IMR-90 (cell line): ENCODE data around the gene CACNA2D1. TPM values are rescaled to one million over a fixed set of nuclear protein-coding genes. Genes with fewer than 3 reads are reported as not detected.

Experiments used
- ATAC-seq: fragments of 200-7000 bp; cut with Tn5 transposase; 2 replicates; pipeline ENCODE4 v1.9.1; 2020; ENCODE audit warnings: low read depth, mild to moderate bottlenecking, moderate library complexity
- BruUV-seq: library from RNA; stranded (reverse); fragments of 400-500 nt; replicated peaks from 2 replicates; lab custom pipeline; 2021; lab: Mats Ljungman, UMichigan
- CTCF ChIA-PET: fragments of 300-600 bp; formaldehyde crosslinking; extraction: SDS; loops from one replicate; lab custom pipeline; 2021; ENCODE audit warnings: antibody characterized with exemption; lab: Yijun Ruan, JAX
- POLR2A ChIA-PET: fragments of 300-600 bp; sonication (Branson Sonifier 250); formaldehyde crosslinking; loops from one replicate; lab custom pipeline; 2022; ENCODE audit warnings: antibody characterized with exemption; ENCODE audit not compliant: unreplicated experiment; lab: Charles Lee
- DNase-seq: peaks from one replicate; pipeline ENCODE4 v3.0.0; 2013
- H2AFZ ChIP-seq: replicated peaks from 2 replicates; pipeline ENCODE3; 2013; ENCODE audit warnings: low read length, mild to moderate bottlenecking; ENCODE audit not compliant: poor library complexity
- H2AK5ac ChIP-seq: 2 replicates; pipeline ENCODE4 v1.6.1; 2013; ENCODE audit warnings: low read depth, low read length, inconsistent platforms
- H2AK9ac ChIP-seq: replicated peaks from 2 replicates; pipeline ENCODE3; 2013; ENCODE audit warnings: mild to moderate bottlenecking, low read depth, low read length, moderate library complexity; ENCODE audit not compliant: poor library complexity
- H2BK120ac ChIP-seq: 2 replicates; pipeline ENCODE4 v1.6.1; 2013; ENCODE audit warnings: low read depth, low read length, inconsistent platforms
- H2BK15ac ChIP-seq: 3 replicates; pipeline ENCODE4 v1.6.1; 2013; ENCODE audit warnings: low read depth, low read length, inconsistent platforms
- H2BK20ac ChIP-seq: 2 replicates; pipeline ENCODE4 v1.6.1; 2013; ENCODE audit warnings: low read depth, mild to moderate bottlenecking, inconsistent platforms, low read length, moderate library complexity
- H2BK5ac ChIP-seq: 2 replicates; pipeline ENCODE4 v1.6.1; 2013; ENCODE audit warnings: mild to moderate bottlenecking, low read depth, low read length, inconsistent platforms; ENCODE audit not compliant: poor library complexity, severe bottlenecking
- H3K14ac ChIP-seq: replicated peaks from 2 replicates; pipeline ENCODE4 v1.6.1; 2013; ENCODE audit warnings: low read depth, low read length, inconsistent platforms
- H3K18ac ChIP-seq: 2 replicates; pipeline ENCODE4 v1.6.1; 2013; ENCODE audit warnings: low read depth, low read length, control low read depth
- H3K23ac ChIP-seq: 2 replicates; pipeline ENCODE4 v1.6.1; 2013; ENCODE audit warnings: low read depth, low read length, inconsistent platforms
- H3K27ac ChIP-seq: 2 replicates; pipeline ENCODE4 v1.5.1; 2013; ENCODE audit warnings: mild to moderate bottlenecking, control low read depth, low read length; ENCODE audit not compliant: insufficient read depth
- H3K27me3 ChIP-seq: 2 replicates; pipeline ENCODE4 v1.6.1; 2013; ENCODE audit warnings: low read length; ENCODE audit not compliant: control insufficient read depth, insufficient read depth
- H3K36me3 ChIP-seq: 2 replicates; pipeline ENCODE4 v1.6.1; 2013; ENCODE audit warnings: low read length, mixed read lengths; ENCODE audit not compliant: control insufficient read depth, insufficient read depth
- H3K4ac ChIP-seq: 2 replicates; pipeline ENCODE4 v1.6.1; 2013; ENCODE audit warnings: low read depth, low read length, inconsistent platforms
- H3K4me1 ChIP-seq: 2 replicates; pipeline ENCODE4 v1.6.1; 2013; ENCODE audit warnings: low read length, mixed read lengths; ENCODE audit not compliant: control insufficient read depth, insufficient read depth
- H3K4me2 ChIP-seq: 2 replicates; pipeline ENCODE4 v1.6.1; 2013; ENCODE audit warnings: low read depth, mild to moderate bottlenecking, control low read depth, low read length, moderate library complexity
- H3K4me3 ChIP-seq: 2 replicates; pipeline ENCODE4 v1.5.1; 2013; ENCODE audit warnings: low read depth, mild to moderate bottlenecking, control low read depth, low read length, moderate library complexity; ENCODE audit not compliant: insufficient read depth
- H3K56ac ChIP-seq: 2 replicates; pipeline ENCODE4 v1.6.1; 2013; ENCODE audit warnings: low read length, inconsistent platforms; ENCODE audit not compliant: insufficient read depth; ENCODE audit errors: extremely low read depth
- H3K79me1 ChIP-seq, 2 experiments: 2 replicates each; pipeline ENCODE4 v1.6.1; 2013; ENCODE audit warnings: low read length in 2 of 2, inconsistent platforms in 1 of 2, low read depth in 1 of 2
- H3K9ac ChIP-seq: 2 replicates; pipeline ENCODE4 v1.6.1; 2013; ENCODE audit warnings: low read depth, low read length, control low read depth
- H3K9me1 ChIP-seq: 2 replicates; pipeline ENCODE4 v1.6.1; 2013; ENCODE audit warnings: low read length, inconsistent platforms; ENCODE audit not compliant: insufficient read depth
- H3K9me3 ChIP-seq: 2 replicates; pipeline ENCODE4 v1.6.1; 2013; ENCODE audit warnings: low read length; ENCODE audit not compliant: control insufficient read depth, insufficient read depth
- H4K20me1 ChIP-seq: 2 replicates; pipeline ENCODE4 v1.6.1; 2013; ENCODE audit warnings: low read length, inconsistent platforms; ENCODE audit not compliant: insufficient read depth
- H4K5ac ChIP-seq: 2 replicates; pipeline ENCODE4 v1.6.1; 2013; ENCODE audit warnings: mild to moderate bottlenecking, low read depth, low read length, control low read depth
- H4K8ac ChIP-seq, 2 experiments: 2 replicates each; pipeline ENCODE4 v1.6.1; 2013; ENCODE audit warnings: low read depth in 2 of 2, low read length in 2 of 2, control low read depth in 1 of 2, inconsistent platforms in 1 of 2
- H4K91ac ChIP-seq: 2 replicates; pipeline ENCODE4 v1.6.1; 2013; ENCODE audit warnings: low read depth, low read length, inconsistent platforms; ENCODE audit not compliant: insufficient read depth
- MAFK ChIP-seq: IDR thresholded peaks from 2 replicates; pipeline ENCODE4 v1.6.1; 2012; ENCODE audit warnings: low read depth, low read length, improper control_type of control experiment
- RAD21 ChIP-seq: IDR thresholded peaks from 2 replicates; pipeline ENCODE4 v1.6.1; 2012; ENCODE audit warnings: low read length, improper control_type of control experiment
- dilution Hi-C: fragments of 300-500 bp; cut with HindIII; formaldehyde crosslinking; loops from one replicate; pipeline ENCODE4 v1.14.3; 2018; ENCODE audit warnings: low sequenced_read_pairs; ENCODE audit not compliant: unreplicated experiment
- in situ Hi-C: fragments of 300-500 bp; cut with MboI; formaldehyde crosslinking; loops from 3 replicates; pipeline ENCODE4 v1.14.3; 2019; ENCODE audit warnings: low sequenced_read_pairs, inconsistent platforms, mixed read lengths
- intact Hi-C: fragments of 100-400 bp; cut with micrococcal nuclease; formaldehyde crosslinking; loops from 2 replicates; pipeline ENCODE4 v1.10.0; 2022
- polyA plus RNA-seq, 3 experiments: library from polyadenylated mRNA; depleted of rRNA; stranded (reverse); fragments of >200 nt; gene quantifications; 2 replicates each; pipeline ENCODE4 v1.2.3, GENCODE V29; 2012; ENCODE audit warnings: low replicate concordance in 1 of 3
- total RNA-seq: library from RNA; depleted of rRNA; stranded (reverse); fragments of >200 nt; gene quantifications from 2 replicates; pipeline ENCODE4 v1.2.3, GENCODE V29; 2012

CACNA2D1 gene
- total and polyA plus RNA-seq, 2 of the 4 experiments (the other 2 are of a cell fraction), result 5.8 to 21.9 TPM

DNA sequence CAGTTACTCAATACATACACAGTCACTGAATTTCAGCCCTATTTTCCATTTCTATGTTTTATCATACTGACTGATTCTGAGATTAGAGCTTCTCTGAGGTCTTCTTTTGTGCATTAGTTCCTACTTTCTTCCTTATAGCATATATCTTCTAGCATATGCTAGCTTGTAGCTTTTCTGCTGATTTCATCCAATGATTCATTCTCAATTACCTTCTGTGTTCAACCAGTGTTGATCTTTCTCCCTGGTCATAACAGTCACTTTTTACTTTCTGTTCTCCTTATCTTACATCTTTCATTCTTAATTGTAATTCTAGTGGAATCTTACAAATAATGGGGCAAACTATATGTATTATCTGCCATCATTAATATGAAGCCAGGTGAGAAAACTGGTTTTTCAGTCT is 514.2 kb downstream of the CACNA2D1 start:
- no peaks in the 10 kb centered on the region for H4K20me1 ChIP-seq

More for the DNA sequence above, 514.2 kb downstream of the CACNA2D1 start:
- no peak overlapping the region for H2BK20ac ChIP-seq
- peak; percentile 71 for ATAC-seq
- no peaks in the 10 kb centered on the region for H3K9me1 ChIP-seq
- no peaks in the 10 kb centered on the region for H3K4me1 ChIP-seq
- no peak overlapping the region for H2BK15ac ChIP-seq
- no peaks in the 10 kb centered on the region for H3K79me1 ChIP-seq
- no peak overlapping the region for H2AK9ac ChIP-seq
- intact Hi-C loops, result no loop called here
- no peak overlapping the region for H3K4ac ChIP-seq
- H3K27ac ChIP-seq, result no peak overlapping the region
- BruUV-seq, result no TSS peak
- no peak overlapping the region for H3K23ac ChIP-seq
- no peak overlapping the region for H2AFZ ChIP-seq
- TF ChIP-seq MAFK (peak; percentile 3; the same call in 1 of the 2 replicates), RAD21 (no peak)
- H3K27me3 ChIP-seq, result no peaks in the 10 kb centered on the region
- CTCF ChIA-PET, result no interaction called here
- dilution Hi-C loops, result no loop called here
- no peak overlapping the region for H4K5ac ChIP-seq
- H3K36me3 ChIP-seq, result no peaks in the 10 kb centered on the region
- no peak overlapping the region for H2AK5ac ChIP-seq
- no peak overlapping the region for H3K9ac ChIP-seq
- H2BK5ac ChIP-seq, result no peak overlapping the region
- in situ Hi-C loops, result no loop called here
- no peak overlapping the region for H3K4me3 ChIP-seq
- H3K9me3 ChIP-seq, result no peaks in the 10 kb centered on the region
- H4K91ac ChIP-seq, result no peak overlapping the region
- no peak overlapping the region; the same call in 1 of the 2 replicates for H3K4me2 ChIP-seq
- no peak overlapping the region for H3K56ac ChIP-seq
- no peak overlapping the region; a peak in 1 of 4 replicates for H4K8ac ChIP-seq
- POLR2A ChIA-PET, result no interaction called here
- peak; percentile 73 for DNase-seq
- H3K14ac ChIP-seq, result no peak overlapping the region
- no peak overlapping the region for H2BK120ac ChIP-seq
- no peak overlapping the region for H3K18ac ChIP-seq
